ENCODE data around the gene CFAP73. TPM values are rescaled to one million over a fixed set of nuclear protein-coding genes. Genes with fewer than 3 reads are reported as not detected.

CFAP73 gene
- total and polyA plus RNA-seq, 2 of the 8 experiments (the other 6 are each of a cell fraction or from before 2014, with no cell fraction given) = 0.45 to 0.56 TPM

GRCh38 chr12:113099764-113100163 is 49.8 kb upstream of the CFAP73 start:
- Histone ChIP-seq H4K91ac (replicated peaks; ENCODE audit: insufficient read length, low read length) (no peak overlapping the region), H2BK20ac (ENCODE audit: low read length) (no peak overlapping the region), H2BK12ac (ENCODE audit: low read depth, low read length) (no peak overlapping the region), H3K4me2 (ENCODE audit: insufficient read depth in 1 of 2, low read depth in 2 of 2, low read length in 2 of 2) (no peak overlapping the region), H2AK5ac (ENCODE audit: low read depth, low read length) (no peak overlapping the region), H3K18ac (ENCODE audit: extremely low read depth, low read length) (no peak overlapping the region), H2BK5ac (ENCODE audit: low read depth, low read length) (no peak overlapping the region), H3K23ac (ENCODE audit: insufficient read length) (no peak overlapping the region), H3K23me2 (ENCODE audit: low read depth, low read length) (peaks cover 2% of the 10 kb centered on the region; the same call in 1 of the 2 replicates), H3K79me1 (ENCODE audit: low read depth, low read length) (no peaks in the 10 kb centered on the region), H3K9me3 (ENCODE audit: insufficient read depth in 2 of 2, low read depth in 1 of 2, low read length in 1 of 2) (no peaks in the 10 kb centered on the region), H4K5ac (ENCODE audit: insufficient read length, low read depth, low read length) (no peak overlapping the region), H3K9ac (replicated peaks in 1 of 4; ENCODE audit: extremely low read depth in 1 of 4, low read depth in 3 of 4, low read length in 3 of 4) (no peak overlapping the region), H2BK120ac (replicated peaks; ENCODE audit: low read depth, low read length) (no peak overlapping the region), H3K4me1 (replicated peaks in 1 of 4; ENCODE audit: control insufficient read depth in 3 of 4, insufficient read depth in 4 of 4, low read length in 3 of 4) (peaks cover 0 to 11% (median 3%) of the 10 kb centered on the region in 4 experiments; a peak in 4 of 7 replicates), H3K27ac (ENCODE audit: low read depth, low read length) (no peak overlapping the region), H3K27me3 (replicated peaks in 1 of 4; ENCODE audit: control insufficient read depth in 3 of 4, extremely low read depth in 1 of 4, insufficient read depth in 3 of 4, low read length in 3 of 4) (no peaks in the 10 kb centered on the region), H2BK15ac (ENCODE audit: low read length) (no peak overlapping the region), H4K20me1 (replicated peaks in 1 of 2; ENCODE audit: control insufficient read depth in 1 of 2, insufficient read depth in 2 of 2, low read length in 2 of 2) (no peaks in the 10 kb centered on the region), H3K56ac (replicated peaks; ENCODE audit: insufficient read length, low read depth, low read length) (no peak overlapping the region), H3K4ac (replicated peaks; ENCODE audit: insufficient read length, low read depth, low read length) (no peak overlapping the region), H3K79me2 (ENCODE audit: control insufficient read depth in 1 of 2, insufficient read depth in 2 of 2, low read length in 2 of 2) (no peaks in the 10 kb centered on the region), H4K8ac (ENCODE audit: extremely low read depth, insufficient read depth, low read length) (no peak overlapping the region; the same call in 1 of the 2 replicates), H3K14ac (ENCODE audit: insufficient read length) (no peak overlapping the region), H3K4me3 (ENCODE audit: extremely low read depth in 1 of 4, insufficient read depth in 2 of 4, low read depth in 3 of 4, low read length in 4 of 4) (no peak overlapping the region), H3K36me3 (ENCODE audit: control insufficient read depth in 2 of 4, insufficient read depth in 4 of 4, low read length in 3 of 4) (no peaks in the 10 kb centered on the region), H2AFZ (ENCODE audit: low read length) (no peak overlapping the region)
- WGBS, 2 experiments (ENCODE audit: extremely low coverage in 1 of 2, insufficient coverage in 1 of 2, insufficient read length in 1 of 2, insufficient replicate concordance in 2 of 2, low coverage in 1 of 2, low lambda C conversion rate in 2 of 2, missing lambda C conversion rate in 1 of 2) = 83% methylated on average over 12 of the region's 12 CpGs; no CpG with 5 or more reads in 1 of the 2 experiments
- FAIRE-seq (no peak), DNase-seq (ENCODE audit: low read depth in 1 of 2, low spot score in 2 of 2) (no peak)
- POLR2A ChIA-PET (ENCODE audit: partially characterized antibody) = interaction anchor here (1.0 to 1.5 kb wide), 4 partner anchors 10 to 86 kb away, joined by 3 to 4 read pairs (median 3); partner anchors contain the start of genes DDX54 and RITA1
- CTCF ChIA-PET (ENCODE audit: partially characterized antibody) = interaction anchor here (0.5 to 6.9 kb wide), 17 partner anchors 8 to 362 kb away, joined by 3 to 67 read pairs (median 8); no protein-coding TSS in a partner anchor
- TF ChIP-seq RXRA (IDR thresholded peaks at IDR 0.05; ENCODE audit: insufficient read depth, low read depth, low read length) (no peak), HDAC6 (IDR thresholded peaks at IDR 0.05; ENCODE audit: low read depth, low read length) (no peak), CHD2 (IDR thresholded peaks at IDR 0.05; ENCODE audit: low read length) (no peak), MAX (IDR thresholded peaks at IDR 0.05) (no peak), POLR2AphosphoS5 (IDR thresholded peaks at IDR 0.05; ENCODE audit: low read depth, low read length) (no peak), TAF1 (IDR thresholded peaks at IDR 0.05; ENCODE audit: low read depth, low read length) (no peak), EZH2 (IDR thresholded peaks at IDR 0.05; ENCODE audit: low read depth, low read length, severe bottlenecking) (no peak), SIRT6 (IDR thresholded peaks at IDR 0.05; ENCODE audit: low read length) (no peak), PHF8 (conservative IDR thresholded peaks at IDR 0.05; ENCODE audit: low read depth, low read length) (no peak), POU5F1 (IDR thresholded peaks at IDR 0.05; ENCODE audit: low read depth, low read length) (no peak), E2F6 (IDR thresholded peaks at IDR 0.05) (no peak), TCF12 (IDR thresholded peaks at IDR 0.05; ENCODE audit: low read depth, low read length) (no peak), USF2 (IDR thresholded peaks at IDR 0.05; ENCODE audit: low read length) (no peak)

Measured in H1 (cell line).